ENCODE measurements around the gene AQP6.
A peak's percentile ranks its signal among the peaks of the same experiment; 100 is the strongest.

The AQP6 gene

DNA sequence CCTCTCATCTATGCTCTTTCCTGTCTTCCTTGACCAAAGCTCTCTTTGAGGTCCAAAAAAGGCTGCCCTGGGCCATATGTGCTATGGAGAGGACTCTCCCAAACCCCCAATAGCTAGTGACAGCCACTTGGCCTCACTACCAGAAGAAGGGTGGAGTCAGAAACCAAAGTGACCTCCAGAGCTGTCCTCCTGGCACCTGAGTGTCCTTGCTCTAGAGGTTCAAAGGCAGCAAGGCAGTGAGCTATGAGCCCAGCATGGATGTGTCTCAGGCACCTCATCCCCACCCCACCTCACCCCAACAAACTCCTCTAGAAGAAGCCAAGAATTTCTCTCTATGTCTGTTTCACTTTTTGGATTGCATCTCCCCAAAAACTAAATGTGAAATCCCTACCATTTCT, 15.2 kb upstream of the AQP6 start:
- no peak for DNase-seq

DNA sequence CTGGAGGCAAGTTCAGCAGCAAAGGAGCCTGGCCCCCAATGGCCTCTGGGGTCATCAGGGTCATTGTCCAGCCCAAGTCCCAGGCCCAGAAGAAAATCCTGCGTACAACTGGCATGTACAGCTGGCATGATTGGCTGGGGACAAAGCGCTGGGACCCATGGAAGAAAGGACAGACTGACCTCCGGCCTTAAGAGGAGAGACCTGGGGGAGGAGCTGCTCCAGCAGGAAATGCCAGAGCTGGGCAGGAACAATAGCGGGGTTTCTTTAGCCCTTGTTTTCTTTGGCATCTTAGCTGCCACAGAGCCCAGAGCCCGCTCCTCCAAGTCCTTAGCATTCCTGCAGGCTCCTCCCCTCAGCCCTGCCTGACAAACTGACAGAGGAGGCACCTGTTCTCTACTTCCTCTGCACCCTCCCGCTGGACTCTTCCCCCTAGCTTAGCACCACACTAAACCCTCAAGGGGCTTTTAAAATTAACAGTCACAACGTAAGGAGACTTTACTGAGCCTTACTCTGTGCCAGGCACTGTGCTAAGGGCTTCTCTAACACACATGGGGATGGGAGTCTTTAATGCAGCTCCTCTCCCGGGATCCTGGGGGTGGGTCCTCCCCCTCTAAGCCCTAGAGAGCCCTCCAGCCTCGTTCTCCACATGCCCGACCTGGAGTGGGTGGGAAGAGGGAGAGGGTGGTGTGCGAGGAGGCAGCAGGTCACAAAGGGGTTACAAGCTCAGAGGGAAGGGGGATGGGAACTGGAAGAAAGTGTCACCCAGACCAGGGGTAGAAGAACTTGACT, 12.9 kb upstream of the AQP6 start:
- DNase-seq = peak; percentile 20

- DNase-seq = no peak
These were observed 12.2 kb upstream of the AQP6 start for GRCh38 chr12:49960474-49961110.

GRCh38 chr12:49961111-49961922, 11.4 kb upstream of the AQP6 start, which contains the start of gene AQP5:
Gene AQP5, plus strand, starts transcription at chr12:49961872. Its CDS starts 146 bp downstream, at chr12:49962018.
- DNase-seq = no peak

DNA sequence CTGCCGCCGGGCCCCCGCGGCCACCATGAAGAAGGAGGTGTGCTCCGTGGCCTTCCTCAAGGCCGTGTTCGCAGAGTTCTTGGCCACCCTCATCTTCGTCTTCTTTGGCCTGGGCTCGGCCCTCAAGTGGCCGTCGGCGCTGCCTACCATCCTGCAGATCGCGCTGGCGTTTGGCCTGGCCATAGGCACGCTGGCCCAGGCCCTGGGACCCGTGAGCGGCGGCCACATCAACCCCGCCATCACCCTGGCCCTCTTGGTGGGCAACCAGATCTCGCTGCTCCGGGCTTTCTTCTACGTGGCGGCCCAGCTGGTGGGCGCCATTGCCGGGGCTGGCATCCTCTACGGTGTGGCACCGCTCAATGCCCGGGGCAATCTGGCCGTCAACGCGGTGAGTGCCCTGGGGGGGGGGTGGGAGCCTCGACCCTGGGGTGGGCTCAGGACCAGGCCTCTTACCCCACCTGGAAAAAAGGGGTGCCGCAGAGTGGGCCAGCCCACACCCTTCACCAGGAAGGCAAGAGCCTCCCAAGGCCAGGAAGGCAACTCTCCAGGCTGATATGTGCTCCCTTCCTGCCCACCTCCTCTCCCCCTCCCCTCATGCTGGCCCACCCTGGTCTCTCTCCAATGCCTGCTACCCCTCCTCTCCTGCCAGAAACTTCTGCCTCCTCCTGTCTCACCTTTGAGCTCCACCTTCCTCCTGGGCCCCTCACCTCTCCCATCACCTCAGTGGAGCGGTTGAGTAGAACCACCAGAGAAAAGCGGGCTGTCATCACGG, 10.6 kb upstream of the AQP6 start:
- DNase-seq = no peak

- peak; percentile 49 for DNase-seq
These were observed 9.6 kb upstream of the AQP6 start for GRCh38 chr12:49962861-49963765.

GRCh38 chr12:49963976-49964815, 8.6 kb upstream of the AQP6 start:
- DNase-seq = no peak

- no peak for DNase-seq
These were observed 7.7 kb upstream of the AQP6 start for GRCh38 chr12:49964849-49965624.

DNA sequence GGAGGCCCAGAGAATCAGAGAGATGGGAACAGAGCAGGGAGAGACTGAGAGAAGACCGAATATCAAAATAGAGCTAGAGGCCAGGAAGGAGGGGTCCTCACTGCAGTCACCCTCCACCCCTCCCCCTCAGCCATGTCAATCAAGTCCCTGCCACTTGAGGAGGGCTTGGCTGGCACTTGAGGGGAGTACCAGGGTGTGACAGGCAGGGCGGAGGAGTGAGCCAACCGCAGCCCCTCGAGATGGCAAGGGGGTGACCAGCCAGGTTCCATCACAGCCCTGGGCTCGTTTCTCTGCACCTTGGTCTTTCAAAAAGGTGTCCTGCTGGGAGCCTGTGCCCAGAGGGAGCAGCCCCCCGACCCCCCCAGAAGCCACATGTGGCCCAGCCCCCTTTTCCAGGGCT, 6.9 kb upstream of the AQP6 start:
- peak; percentile 49 for DNase-seq

- DNase-seq = no peak
These were observed 6.2 kb upstream of the AQP6 start for GRCh38 chr12:49966511-49967041.

- peak; percentile 81 for DNase-seq
These were observed 5.5 kb upstream of the AQP6 start for GRCh38 chr12:49967042-49967776.

DNA sequence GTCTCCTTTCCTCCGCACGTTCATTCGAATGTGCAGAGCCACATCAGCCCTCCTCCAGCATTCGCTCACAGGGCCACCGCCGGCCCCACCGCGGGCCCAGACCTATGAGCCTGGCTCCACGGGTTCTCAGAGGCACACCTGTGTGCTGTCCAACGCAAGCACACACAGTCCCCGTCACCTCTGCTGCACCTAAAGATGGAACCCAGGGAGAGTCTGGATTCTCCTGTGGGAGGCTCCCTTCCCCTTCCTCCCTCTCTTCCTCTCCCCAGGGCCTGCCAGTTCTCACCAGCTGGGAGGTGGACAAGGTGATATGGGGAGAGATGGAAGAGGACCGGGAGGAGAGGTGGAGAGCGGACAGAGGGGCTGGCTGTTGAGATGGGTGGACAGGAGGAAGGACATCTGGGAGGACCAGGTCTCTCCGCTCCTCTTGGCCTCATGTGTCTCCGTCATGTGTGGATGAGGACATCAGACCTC, 4.9 kb upstream of the AQP6 start:
- DNase-seq = no peak

- no peak for DNase-seq
These were observed 4.3 kb upstream of the AQP6 start for GRCh38 chr12:49968471-49968870.

GRCh38 chr12:49969027-49969426, 3.7 kb upstream of the AQP6 start:
- no peak for DNase-seq

DNA sequence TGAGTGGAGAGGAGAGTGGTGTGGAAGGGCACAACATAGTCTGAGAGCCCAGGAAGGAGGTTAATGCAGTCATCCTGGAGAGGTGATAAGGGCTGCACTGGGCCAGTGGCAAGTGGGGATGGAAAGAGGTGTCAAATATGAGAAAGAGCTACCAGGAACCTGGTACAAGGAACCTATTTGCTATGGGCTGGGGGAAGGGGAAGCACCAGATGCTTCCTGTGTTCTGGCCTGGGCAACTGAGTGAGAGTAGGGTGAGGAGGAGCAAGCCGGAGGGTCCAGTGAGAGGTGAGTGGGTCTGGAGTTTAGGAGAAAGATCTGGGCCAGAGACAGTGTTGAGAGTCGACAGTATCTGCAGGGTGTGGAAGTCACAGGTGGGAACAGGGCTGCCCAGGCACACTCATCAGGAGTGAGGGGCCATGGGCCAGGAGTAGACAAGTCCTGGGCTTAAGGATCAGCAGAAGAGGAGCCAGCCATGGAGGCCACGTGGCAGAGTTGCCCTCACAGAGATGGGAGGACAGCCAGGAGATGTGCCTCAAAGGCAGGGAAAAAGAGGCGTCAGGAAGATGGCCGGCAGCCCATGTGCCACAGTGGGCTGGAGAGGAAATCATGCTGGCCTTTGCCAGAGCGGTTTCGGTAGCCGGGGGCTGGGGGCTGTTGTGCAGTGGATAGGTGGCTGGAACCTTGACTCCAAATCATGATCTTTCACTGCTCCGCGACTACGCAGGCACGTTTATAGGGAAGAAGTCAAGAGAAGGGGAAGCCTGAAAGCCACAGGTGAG, 2.9 kb upstream of the AQP6 start:
- no peak for DNase-seq

- DNase-seq = no peak
These were observed 2.1 kb upstream of the AQP6 start for GRCh38 chr12:49970658-49971057.

DNA sequence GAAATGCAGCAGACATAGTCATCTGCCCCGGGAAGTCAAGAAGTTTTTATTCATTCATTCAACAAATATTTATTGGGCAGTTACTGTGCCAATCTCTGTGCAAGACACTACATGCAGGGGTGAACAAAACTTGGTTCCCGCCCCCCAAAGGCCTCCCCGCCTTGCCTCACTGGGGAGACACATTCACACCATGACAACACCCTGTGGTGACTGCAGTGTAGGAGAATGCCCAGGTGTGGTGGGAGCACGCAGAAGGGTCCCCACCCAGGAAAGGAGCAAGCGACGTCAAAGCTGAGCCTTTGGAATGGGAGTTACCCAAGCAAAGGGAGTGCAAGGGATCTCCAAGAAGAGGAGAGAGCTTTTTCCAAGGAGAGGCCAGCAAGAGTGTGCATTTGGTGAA, 1.6 kb upstream of the AQP6 start:
- no peak for DNase-seq

DNA sequence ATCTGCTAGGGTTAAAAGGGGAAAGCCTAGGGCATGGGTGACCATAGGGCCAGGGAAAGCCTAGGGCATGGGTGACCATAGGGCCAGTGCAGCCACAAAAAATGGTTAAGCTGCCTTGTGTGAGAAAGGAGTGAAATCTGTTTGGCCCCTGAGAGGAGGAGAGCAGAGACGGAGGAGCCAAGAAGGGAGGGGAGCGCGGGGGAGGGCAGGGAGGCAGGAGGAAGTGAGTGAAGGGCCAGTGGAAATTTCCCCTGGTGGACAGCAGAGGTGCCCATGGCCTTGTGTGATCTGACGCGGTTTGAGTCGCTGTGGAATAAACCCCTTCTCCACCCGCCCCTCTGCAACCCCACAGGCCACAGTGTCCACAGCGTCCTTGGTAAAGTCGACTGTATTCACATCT, 618 bp upstream of the AQP6 start:
- DNase-seq = no peak
